DMS79 (cell line): ENCODE measurements around the gene PSKH1.
"Not testable (repeated sequence)": the region's sequence is repeated elsewhere in the genome, so short reads cannot be mapped to it uniquely, and the experiment has no call there.

Experiments used
- DNase-seq: peaks from one replicate; lab custom pipeline; 2025; lab: John Stamatoyannopoulos, UW

Gene PSKH1

DNA sequence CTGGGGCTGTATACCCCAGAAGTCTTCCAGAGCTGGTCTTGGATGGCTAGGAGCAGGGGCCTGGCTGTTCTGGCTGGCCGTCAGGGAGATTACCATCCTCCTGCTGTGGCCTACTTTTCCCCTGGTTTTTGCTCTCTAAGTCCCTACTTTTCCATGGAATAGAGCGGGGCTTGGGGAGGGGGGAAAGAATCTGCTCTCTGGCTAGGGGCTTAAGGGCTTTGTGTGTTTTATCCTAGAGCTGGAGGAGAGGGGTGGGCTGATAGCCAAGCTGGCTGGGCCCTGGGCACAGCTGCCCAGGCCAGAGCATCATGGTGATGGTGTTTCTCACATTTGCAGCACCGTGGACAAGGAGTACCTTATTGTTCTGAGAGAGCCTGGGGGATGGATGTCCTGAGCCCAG, 4.7 kb upstream of the PSKH1 start:
- no peak for DNase-seq

DNA sequence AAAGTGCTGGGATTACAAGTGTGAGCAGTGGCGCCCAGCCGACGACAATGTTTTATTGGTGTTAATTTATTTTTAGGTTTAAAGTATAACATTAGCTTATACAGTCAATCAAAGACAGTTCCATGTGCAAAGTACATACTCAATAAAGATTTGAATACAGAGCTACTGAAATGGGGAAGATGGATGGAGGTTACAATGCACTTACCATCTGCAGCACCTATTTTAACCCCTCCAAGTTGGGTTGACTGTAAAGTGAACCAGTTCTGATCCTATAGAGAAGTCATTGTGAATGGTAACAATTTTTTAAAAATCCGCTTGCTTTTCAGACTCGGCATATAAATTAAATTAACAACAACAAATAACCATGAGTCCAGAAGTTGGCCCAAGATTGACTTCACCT, 679 bp upstream of the PSKH1 start:
- no peak for DNase-seq

DNA sequence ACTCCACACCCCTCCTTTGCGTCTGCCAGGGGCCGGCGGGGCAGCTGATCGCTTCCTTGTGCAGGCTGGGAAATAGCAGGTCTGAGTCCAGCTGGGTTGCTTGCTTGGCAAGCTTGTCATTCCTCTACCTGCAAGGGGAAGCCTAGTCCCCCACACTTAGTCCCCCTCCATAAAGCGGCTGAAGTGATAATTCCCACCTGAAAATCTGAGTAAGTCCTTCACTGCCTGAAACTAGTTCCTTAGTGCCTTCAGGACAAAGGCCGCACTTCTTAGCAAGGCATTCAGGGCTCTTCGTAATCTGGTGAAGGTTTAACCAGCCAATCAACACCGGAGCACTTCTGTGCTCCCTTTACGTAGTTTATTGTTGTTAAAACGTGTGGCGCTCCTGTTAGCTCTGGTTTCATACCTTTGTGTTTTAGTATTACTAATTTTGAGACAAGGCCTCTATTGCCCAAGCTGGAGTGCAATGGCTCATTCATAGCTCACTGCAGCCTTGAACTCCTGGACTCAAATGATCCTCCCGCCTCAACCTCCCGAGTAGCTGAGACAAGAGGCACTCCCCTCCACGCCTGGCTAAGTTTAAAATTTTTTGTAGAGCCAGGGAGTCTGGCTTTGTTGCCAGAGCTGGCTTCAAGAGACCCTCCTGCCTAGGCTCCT, 817 bp downstream of the PSKH1 start:
- DNase-seq = no peak

DNA sequence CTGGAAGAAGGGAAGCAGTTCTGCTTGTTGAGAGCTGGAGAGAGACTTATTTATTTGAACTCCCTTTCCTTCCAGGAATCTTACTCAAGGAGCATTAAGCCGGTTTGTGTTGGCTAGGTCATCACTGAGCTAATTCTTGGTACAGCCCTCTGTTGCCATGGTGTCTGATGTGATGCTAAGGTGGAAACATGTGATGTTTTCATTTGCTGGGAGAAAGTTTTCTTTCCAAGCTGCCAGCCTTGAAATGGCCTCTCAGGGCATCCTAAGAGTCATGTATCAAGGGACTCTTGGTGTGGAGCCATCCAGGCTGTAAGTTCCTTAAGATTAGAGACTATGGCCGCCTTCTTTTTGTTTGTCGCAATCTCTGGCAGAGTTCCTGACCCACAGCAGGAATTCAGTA, 4.2 kb downstream of the PSKH1 start:
- DNase-seq = no peak

DNA sequence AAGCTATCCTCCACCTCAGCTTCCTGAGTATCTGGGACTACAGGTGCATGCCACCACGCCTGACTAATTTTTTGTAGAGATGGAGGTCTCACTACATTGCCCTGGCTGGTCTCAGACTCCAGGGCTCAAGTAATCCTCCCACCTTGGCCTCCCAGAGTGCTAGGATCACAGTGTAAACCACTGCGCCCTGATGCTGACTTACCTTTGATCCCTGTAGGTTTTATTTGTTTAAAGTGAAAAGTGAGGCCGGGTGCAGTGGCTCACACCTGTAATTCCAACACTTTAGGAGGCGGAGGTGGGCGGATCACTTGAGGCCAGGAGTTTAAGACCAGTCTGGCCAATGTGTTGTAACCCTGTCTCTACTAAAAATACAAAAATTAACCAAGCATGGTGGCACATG, 8.7 kb downstream of the PSKH1 start:
- DNase-seq = no peak

DNA sequence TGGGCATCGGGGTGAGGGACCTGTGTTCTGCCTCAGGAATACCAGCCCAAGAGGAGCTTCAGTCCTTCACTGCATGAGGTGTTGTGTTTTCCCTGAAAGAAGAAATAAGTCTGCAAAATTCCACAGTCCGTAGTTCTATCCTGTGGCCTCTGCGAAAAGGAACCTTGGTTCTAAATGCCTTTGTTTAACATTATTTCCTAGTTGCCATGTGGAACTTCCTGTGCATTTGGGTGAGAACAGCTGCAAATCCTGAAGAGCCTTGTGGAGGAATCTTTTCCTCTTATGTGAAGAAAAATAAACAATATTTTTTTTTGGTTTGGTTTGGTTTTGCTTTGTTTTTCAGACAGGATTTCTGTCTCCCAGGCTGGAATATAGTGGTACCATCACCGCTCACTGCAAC, 9.8 kb downstream of the PSKH1 start:
- no peak for DNase-seq

DNA sequence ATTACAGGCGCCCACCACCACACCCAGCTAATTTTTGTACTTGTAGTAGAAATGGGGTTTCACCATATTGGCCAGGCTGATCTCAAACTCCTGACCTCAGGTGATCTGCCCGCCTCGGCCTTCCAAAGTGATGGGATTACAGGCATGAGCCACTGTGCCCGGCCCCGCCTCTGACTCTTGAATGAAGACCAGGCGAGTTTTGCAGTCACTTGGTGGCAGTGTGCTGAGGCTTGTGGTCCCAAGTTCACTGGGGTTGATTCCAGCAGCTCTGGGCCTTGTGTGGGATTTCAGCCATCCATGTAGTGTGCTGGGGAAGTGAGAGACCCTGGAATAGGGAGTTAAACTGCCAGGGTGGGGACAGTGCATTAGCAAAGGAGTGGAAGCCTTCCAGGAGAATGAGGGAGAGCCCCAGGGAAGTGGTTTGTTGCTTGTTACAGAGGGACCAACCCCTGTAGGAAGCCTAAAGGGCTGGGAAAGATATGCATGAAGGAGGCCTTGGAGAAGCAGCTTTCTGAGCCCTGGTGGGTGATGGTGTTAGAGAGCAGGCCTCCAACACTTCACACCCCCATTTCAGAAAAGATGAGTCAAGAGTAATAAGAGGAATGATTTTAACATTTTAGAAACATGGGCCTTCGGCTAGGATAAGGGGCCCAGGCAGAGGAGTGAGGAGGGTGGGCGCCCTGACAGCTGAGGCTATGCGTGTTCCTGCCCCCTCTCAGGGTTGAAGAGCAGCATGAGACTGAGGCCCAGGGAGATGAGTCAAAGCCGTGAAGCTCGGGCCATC, 14.5 kb downstream of the PSKH1 start:
- DNase-seq = no peak

DNA sequence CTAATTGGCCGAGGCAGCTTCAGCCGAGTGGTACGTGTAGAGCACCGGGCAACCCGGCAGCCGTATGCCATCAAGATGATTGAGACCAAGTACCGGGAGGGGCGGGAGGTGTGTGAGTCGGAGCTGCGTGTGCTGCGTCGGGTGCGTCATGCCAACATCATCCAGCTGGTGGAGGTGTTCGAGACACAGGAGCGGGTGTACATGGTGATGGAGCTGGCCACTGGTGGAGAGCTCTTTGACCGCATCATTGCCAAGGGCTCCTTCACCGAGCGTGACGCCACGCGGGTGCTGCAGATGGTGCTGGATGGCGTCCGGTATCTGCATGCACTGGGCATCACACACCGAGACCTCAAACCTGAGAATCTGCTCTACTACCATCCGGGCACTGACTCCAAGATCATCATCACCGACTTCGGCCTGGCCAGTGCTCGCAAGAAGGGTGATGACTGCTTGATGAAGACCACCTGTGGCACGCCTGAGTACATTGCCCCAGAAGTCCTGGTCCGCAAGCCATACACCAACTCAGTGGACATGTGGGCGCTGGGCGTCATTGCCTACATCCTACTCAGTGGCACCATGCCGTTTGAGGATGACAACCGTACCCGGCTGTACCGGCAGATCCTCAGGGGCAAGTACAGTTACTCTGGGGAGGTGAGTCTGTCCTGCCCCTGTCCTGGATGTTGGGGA, 16.1 kb downstream of the PSKH1 start:
- DNase-seq = no peak

DNA sequence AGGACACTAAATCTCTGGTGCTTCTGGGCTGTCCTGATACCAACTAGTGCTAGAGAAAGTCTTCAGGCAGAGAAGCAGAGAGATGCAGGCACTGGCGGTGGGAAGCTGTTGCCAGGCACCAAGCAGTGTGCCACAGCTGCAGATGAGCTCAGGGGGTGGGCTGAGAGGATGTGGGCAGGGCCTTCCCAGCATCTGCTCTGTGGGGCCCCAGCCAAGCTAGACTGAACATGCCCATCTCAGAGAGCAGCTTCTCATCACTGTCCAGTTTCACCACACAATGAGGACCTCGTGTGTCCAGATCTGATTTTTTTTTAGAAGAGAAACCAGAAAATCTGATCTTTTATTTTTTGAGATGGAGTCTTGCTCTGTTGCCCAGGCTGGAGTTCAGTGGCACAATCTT, 17.1 kb downstream of the PSKH1 start:
- DNase-seq = no peak

DNA sequence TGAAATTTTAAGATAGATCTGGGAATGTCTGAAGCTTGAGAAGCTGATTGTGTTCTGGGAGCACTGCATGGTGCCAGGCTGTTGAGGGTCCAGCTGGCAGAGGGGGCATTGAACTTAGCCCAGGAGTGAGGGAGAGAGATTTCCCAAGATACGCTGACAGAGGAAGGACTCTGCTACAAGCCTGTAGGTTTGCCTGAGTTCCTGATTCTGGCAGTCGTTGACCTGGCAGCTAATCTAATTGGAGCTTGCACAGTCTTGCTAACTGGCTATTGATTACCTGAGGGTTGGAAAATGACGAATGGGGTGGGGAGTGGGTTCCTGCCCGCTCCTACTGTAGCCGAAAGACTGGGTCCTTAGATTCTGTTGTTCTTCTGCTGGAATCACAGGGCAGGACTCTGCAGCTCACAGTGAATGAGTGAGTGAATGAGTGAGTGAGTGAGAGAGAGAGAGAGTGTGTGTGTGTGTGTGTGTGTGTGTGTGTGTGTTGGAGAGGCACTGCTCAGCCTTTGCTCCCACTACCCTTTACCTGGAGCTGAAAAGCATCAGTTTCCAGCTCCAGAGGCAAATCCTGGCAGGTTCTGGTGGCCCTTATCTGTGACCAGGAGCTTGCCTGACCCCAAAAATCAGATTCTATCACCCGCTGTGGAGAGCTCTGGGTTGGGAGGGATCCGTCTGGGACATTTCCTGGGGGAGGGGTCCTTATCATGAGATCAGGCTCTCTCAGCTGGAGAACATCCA, 21.9 kb downstream of the PSKH1 start:
- DNase-seq = no peak

DNA sequence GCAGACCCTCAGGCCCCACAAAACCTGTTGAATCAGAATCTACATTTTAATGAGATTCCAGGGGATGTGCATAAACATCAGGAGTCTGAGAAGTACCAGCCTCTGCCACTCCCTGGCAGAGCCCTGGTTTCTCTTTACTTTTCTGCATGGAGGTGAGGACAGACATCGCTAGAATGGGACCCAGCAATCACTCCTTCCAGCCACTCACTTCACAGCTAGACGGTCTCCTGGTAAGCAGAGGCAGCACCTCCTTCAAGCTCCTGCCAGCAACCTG, 22.4 kb downstream of the PSKH1 start:
- DNase-seq = not testable (repeated sequence)

DNA sequence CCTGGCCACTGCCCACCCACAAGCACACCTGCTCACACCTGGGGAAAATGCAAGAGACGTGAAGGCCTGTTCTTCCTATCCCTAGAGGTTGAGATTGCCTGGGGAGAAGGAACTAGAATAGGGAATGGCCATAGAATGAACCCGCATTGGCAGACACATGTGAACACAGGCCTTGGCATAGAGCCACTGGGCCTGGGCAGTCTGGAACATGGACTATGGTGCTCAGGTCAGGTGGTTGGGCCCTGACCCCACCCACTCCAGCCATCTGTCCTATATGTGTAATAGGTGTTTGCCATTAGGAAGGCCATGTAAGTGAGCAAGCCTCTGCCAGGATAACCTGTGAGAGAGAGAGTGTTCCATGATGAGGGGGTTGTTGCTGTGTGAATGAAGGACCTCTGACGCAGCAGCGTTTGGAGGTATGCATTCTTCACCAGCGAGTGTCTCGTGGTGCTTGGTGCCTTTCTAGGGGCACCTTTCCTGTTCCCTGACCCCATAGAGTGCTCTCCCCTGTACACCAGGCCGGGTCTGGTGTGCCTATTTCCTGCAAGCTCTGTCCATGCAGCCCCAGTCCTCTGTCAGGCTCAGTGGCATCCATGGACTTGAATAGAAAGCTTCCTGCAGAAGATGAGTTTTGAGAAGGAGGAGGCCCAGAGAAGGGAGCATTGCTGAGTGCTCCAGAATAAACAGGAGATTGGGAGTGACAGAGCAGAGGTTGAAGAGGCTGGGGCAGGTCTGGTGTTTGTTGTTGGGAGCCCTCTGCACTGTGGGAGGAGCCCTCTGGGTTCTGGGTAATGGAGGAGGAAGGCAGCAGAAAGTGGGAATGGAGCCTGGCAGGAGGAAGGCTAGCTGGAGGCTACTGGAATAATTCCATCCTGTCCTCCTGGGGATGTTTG, 23.0 kb downstream of the PSKH1 start:
- no peak for DNase-seq

DNA sequence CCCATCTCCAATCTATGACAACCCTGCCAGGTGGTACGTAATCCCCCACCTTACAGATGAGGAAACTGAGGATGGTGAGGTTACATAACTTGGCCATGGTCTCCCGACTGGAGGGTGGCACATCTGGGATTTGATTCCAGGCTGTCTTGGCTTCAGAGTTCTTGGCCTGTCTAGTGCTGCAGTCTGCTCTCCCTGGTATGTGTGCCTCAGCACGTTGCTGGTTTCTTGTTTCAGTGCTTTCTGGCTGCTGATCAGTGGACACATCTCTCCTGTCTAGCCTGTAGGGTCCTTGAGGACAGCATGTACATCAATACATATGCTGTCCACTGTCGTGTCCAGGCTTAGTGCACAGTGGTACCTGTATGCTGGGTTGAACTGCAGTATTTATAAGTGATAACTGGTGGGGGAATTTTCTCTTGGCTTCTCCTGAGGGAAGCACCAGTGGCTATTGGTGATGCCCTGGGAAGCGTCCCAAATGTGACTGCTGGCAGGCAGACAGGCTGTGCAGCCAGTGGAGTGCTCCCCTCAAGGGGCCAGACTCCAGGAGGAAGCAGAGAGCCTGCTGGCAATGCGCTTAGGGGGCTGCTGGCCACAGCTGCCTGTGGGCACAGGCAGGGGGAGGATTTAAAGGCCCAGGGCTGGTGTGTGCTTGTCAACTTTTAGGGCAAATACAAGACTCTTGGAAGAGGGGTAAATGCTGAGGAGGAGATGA, 24.2 kb downstream of the PSKH1 start:
- DNase-seq = peak; percentile 44

DNA sequence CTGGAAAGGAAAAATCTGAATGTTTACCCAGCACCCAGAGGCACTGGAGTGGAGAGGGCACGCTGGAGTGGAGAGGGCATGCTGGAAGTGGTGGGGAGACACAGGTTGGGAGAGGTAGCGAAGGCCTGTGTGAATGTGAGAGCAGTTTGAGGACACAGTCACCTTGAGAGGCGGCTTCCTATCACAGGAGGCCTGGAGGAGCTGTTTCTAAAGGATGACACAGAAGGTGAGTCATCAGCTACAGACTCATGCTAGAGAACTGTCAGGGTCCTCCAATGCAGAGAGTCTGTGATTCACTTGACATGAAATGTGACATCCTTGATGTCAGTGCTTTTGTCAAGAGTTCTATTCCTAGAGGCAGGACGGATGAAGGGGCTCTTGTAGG, 24.8 kb downstream of the PSKH1 start:
- DNase-seq = no peak

DNA sequence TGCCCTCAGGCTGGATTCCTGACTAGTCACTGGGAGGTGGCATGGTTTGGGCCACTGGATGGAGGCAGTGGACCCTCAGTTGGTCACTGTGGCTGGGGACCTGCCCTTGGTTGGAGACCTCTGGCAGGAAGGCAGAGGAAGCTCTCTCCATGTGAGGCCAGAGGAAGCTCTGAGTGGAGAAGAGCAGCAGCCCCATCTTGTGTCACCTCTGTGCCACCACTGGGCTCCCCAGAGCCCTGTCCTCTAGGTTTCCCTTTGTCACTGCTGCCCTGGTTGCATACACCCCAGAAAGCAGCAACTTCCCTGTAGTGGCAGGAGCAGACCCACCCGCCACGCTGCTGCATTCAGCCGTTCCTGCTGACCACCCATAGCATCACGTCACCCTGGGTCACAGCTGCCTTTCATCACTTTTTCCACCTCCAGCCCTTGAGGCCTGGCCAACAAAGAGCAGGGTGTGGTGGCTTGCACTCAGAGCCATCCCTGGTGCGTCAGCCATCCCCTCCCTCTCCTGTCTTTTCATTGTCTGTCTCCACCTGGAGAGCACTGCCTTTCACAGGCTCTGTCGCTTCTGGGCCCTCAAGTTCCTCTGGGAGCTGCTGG, 26.7 kb downstream of the PSKH1 start:
- DNase-seq = no peak

DNA sequence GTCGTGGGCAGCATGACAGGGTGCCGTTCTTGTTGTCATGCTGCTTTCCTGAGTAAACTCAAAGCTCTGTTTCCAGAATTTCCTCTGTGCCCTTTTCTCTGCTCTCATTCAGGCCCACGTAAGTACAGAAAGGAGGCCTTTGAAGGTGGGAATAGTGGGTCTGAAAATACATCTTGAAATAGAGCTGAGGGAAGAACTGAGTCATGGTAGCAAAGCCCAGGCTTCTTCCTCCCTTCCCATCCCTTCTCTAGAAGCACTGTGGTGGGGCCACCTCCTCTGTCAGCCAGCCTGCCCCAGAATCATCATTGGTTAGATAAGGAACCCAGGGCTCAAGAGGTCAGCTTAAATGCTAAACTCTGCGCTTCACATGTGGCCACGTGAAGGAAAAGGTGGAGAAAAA, 29.2 kb downstream of the PSKH1 start:
- no peak for DNase-seq

DNA sequence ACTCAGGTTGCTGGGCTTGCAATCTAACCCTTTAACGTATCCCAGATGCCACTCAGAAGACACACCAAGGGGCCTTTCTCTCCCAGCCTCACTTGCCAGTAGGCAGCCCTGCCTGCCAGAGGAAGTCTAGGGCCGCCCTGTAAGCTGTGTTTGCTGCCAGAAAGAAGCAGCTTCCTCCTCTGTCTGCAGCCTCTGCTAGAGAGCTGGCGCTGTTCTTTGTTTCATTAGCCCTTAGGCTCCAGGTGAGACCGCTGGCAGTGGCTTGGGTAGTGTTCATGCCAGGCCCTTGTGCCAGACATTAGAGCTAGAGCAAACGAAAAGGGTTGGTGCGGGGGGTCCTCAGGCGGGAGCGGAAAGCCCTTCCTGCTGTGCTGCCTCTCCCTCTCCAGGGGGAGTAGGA, 29.7 kb downstream of the PSKH1 start:
- peak; percentile 82 for DNase-seq

DNA sequence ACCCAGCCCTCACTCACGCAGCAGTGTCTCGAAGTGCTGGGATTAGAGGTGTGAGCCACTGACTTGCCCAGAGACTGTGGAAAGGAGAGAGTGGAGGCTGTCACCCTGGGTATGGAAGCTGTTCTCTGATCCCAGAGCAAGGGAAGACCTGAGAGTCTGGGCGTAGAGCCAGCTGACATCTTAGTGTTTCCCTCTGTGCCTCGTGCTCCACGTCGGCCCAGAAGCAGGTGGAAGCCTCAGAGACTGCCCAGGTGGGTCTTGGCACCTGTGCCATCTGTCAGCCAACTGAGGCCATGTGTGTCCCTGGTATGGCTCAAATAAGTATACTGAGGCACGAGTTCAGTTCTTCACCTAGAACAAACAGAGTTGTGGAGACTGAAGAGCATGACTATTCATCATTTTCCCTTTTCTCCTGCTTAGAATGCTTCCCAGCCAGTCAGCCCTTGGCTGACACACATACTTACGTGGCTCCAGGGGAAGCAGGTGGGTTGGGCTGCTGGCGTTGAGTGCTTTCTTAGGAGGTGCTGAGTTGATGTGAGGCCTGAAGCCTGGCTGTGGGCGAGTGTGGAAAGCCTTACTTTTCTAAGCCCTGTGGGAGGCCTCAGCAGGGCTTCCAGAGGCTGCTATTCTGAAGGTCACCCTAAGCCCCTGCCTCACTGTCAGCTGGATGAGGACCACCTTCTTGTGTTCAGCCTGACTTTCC, 30.5 kb downstream of the PSKH1 start:
- DNase-seq = peak; percentile 82

DNA sequence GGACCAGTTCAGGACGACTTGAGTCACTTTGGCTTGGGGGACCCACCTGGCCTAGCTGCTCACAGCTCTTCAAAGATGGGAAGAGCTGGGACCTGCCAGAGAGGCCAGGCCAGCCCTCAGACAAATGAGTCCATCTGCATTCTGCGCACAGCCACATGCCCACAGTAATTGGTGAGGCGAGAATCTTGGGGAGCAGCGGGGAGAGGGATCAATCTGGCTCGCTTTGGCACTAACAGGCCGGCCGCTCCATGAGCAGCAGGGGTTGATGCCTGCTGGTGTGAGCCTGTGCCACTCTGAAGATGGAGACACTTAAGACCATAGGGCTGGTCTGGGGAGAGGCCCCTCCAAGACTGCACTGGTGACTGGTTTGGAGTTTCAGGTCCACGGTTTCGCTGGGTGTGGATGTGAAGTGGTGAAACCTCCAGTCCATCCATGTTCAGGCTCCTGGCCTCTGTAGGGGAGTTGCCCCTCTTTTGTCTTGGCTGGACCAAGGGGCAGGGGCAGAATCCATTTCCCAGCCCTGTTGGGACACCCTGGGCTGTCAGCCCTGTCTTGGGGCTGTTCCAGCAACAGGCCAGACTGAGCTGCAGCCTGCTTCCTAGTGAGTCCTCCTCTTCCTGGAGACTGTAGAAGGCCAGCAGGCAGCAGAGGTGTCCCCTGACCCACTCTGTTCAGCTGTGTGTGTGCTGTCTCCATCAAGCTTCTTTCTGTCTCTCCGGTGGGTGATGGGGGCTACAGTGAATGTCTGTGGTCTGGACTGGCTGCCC, 31.3 kb downstream of the PSKH1 start:
- no peak for DNase-seq
